Naive thymus-derived CD4-positive, alpha-beta T cell (primary cell): ENCODE data around the gene GNAI3. TPM values are rescaled to one million over a fixed set of nuclear protein-coding genes. Genes with fewer than 3 reads are reported as not detected.

Source experiments
- ATAC-seq: fragments of 150-1000 bp; cut with Tn5 transposase; 2 replicates; pipeline ENCODE4 v1.10.0; 2021; ENCODE audit warnings: mild to moderate bottlenecking, moderate library complexity
- CTCF ChIA-PET: fragments of 350-600 bp; sonication (Branson Sonifier 250); formaldehyde crosslinking; loops from one replicate; lab custom pipeline; 2021; ENCODE audit warnings: antibody characterized with exemption; lab: Charles Lee
- POLR2A ChIA-PET: fragments of 350-600 bp; sonication (Branson Sonifier 250); formaldehyde crosslinking; loops from one replicate; lab custom pipeline; 2021; ENCODE audit warnings: antibody characterized with exemption, inconsistent platforms; lab: Charles Lee
- DNase-seq, 9 donors: peaks; one replicate each; pipeline versions ENCODE4 v3.0.0 to v3.0.0-alpha.2; 2020 to 2022; ENCODE audit warnings: mixed read lengths in 1 of 9
- H3K27ac ChIP-seq: one replicate; pipeline ENCODE4 v1.7.0; 2013; ENCODE audit warnings: mild to moderate bottlenecking, low read depth, low read length, moderate library complexity
- H3K27me3 ChIP-seq, 2 donors: one replicate each; pipeline ENCODE4 v1.7.0; 2013; ENCODE audit warnings: low read length in 2 of 2, mild to moderate bottlenecking in 2 of 2, moderate library complexity in 2 of 2; ENCODE audit not compliant: control insufficient read depth in 2 of 2, insufficient read depth in 2 of 2
- H3K36me3 ChIP-seq, 3 experiments: 1 replicate in 2 of 3; 2 replicates in 1 of 3; pipeline ENCODE4 v1.7.0; 2013; ENCODE audit warnings: low read length in 3 of 3, mild to moderate bottlenecking in 3 of 3, moderate library complexity in 1 of 3; ENCODE audit not compliant: insufficient read depth in 3 of 3, control insufficient read depth in 2 of 3
- H3K4me1 ChIP-seq, 2 donors: one replicate each; pipeline ENCODE4 v1.7.0; 2013; ENCODE audit warnings: low read length in 2 of 2, mild to moderate bottlenecking in 2 of 2, moderate library complexity in 1 of 2; ENCODE audit not compliant: control insufficient read depth in 2 of 2, insufficient read depth in 2 of 2
- H3K4me3 ChIP-seq: 2 replicates; pipeline ENCODE4 v1.7.0; 2013; ENCODE audit warnings: mild to moderate bottlenecking, low read length
- H3K9me3 ChIP-seq, 3 experiments: 1 replicate in 2 of 3; 2 replicates in 1 of 3; pipeline ENCODE4 v1.7.0; 2013; ENCODE audit warnings: low read length in 3 of 3; ENCODE audit not compliant: control insufficient read depth in 2 of 3
- H3K27ac Mint-ChIP-seq, 9 donors: one replicate each; pipeline ENCODE4 v1.8.0; 2020 to 2022; ENCODE audit warnings: mixed read lengths in 9 of 9, mild to moderate bottlenecking in 8 of 9, moderate library complexity in 5 of 9, inconsistent platforms in 2 of 9
- H3K27me3 Mint-ChIP-seq, 5 donors: one replicate each; pipeline ENCODE4 v1.8.0; 2021 to 2022; ENCODE audit warnings: mixed read lengths in 5 of 5, mild to moderate bottlenecking in 1 of 5
- H3K36me3 Mint-ChIP-seq, 5 donors: one replicate each; pipeline ENCODE4 v1.8.0; 2020 to 2022; ENCODE audit warnings: mixed read lengths in 5 of 5, mild to moderate bottlenecking in 3 of 5, inconsistent platforms in 1 of 5
- H3K4me1 Mint-ChIP-seq, 7 donors: one replicate each; pipeline ENCODE4 v1.8.0; 2020 to 2022; ENCODE audit warnings: mixed read lengths in 7 of 7, mild to moderate bottlenecking in 3 of 7, inconsistent platforms in 1 of 7
- H3K4me3 Mint-ChIP-seq, 10 donors: one replicate each; pipeline ENCODE4 v1.8.0; 2020 to 2022; ENCODE audit warnings: mild to moderate bottlenecking in 10 of 10, mixed read lengths in 10 of 10, moderate library complexity in 6 of 10, inconsistent platforms in 2 of 10
- H3K9me3 Mint-ChIP-seq, 11 donors: one replicate each; pipeline ENCODE4 v1.8.0; 2020 to 2022; ENCODE audit warnings: mixed read lengths in 11 of 11, mild to moderate bottlenecking in 4 of 11, inconsistent platforms in 1 of 11, moderate library complexity in 1 of 11
- intact Hi-C, 2 donors: fragments of 100-400 bp; cut with micrococcal nuclease; formaldehyde crosslinking; loops; one replicate each; pipeline ENCODE4 v1.15.1; 2023
- polyA plus RNA-seq, 2 donors: library from polyadenylated mRNA; unstranded; fragments of 300-500 nt; fragmentation: Illumina TruSeq; gene quantifications; one replicate each; pipeline ENCODE4 v1.2.3, GENCODE V29; 2021
- total RNA-seq, 6 experiments: library from RNA in 5 of 6; stranded (reverse) in 5 of 6; gene quantifications; 1 replicate in 5 of 6; 2 replicates in 1 of 6; pipeline ENCODE4 v1.2.3 and lab custom pipeline; 2021 to 2026

The GNAI3 gene
- total and polyA plus RNA-seq, 7 experiments from 2014 or later: 4.9 to 9.3 (median 7.2) TPM

- no peaks in the 10 kb centered on the region for H3K36me3 Mint-ChIP-seq
- Histone ChIP-seq H3K36me3 (no peaks in the 10 kb centered on the region), H3K4me1 (peaks cover 6 to 7% of the 10 kb centered on the region in 2 donors), H3K27me3 (no peaks in the 10 kb centered on the region), H3K9me3 (no peaks in the 10 kb centered on the region), H3K27ac (no peak overlapping the region), H3K4me3 (no peak overlapping the region)
- peaks cover 0 to 10% (median 0%) of the 10 kb centered on the region in 5 donors for H3K27me3 Mint-ChIP-seq
- peaks cover 5 to 17% (median 5%) of the 10 kb centered on the region in 7 donors for H3K4me1 Mint-ChIP-seq
- no peak overlapping the region for H3K4me3 Mint-ChIP-seq
- no peak for DNase-seq
- ChIA-PET CTCF (interaction anchor here (0.7 to 6.7 kb wide), 5 partner anchors 8 to 147 kb away, joined by 3 to 41 read pairs (median 3); partner anchors contain the start of gene GSTM4), POLR2A (interaction anchor here (0.6 to 0.7 kb wide), 2 partner anchors 12 to 355 kb away, joined by 4 to 6 read pairs; no protein-coding TSS in a partner anchor)
- H3K9me3 Mint-ChIP-seq: peaks cover 0 to 2% (median 0%) of the 10 kb centered on the region in 11 donors
- intact Hi-C loops: loop anchor here in 1 of 2 donors (5.0 kb wide), 3 partner anchors 58 to 463 kb away; partner anchors contain the start of gene CSF1
- ATAC-seq: no peak
- no peak overlapping the region for H3K27ac Mint-ChIP-seq
These were observed 96.3 kb downstream of the GNAI3 start for GRCh38 chr1:109644670-109645069.

- Histone ChIP-seq H3K4me3 (no peak overlapping the region), H3K4me1 (no peaks in the 10 kb centered on the region), H3K27ac (no peak overlapping the region), H3K27me3 (no peaks in the 10 kb centered on the region), H3K36me3 (no peaks in the 10 kb centered on the region), H3K9me3 (no peaks in the 10 kb centered on the region)
- H3K9me3 Mint-ChIP-seq: no peaks in the 10 kb centered on the region
- intact Hi-C loops: no loop called here
- peaks cover 0 to 7% (median 2%) of the 10 kb centered on the region in 7 donors for H3K4me1 Mint-ChIP-seq
- ATAC-seq (no peak), DNase-seq (peak in 1 of 9 donors; percentile 6)
- H3K36me3 Mint-ChIP-seq: no peaks in the 10 kb centered on the region
- POLR2A ChIA-PET: interaction anchor here (0.6 kb wide), 1 partner anchor 130 kb away, joined by 6 read pairs; no protein-coding TSS in a partner anchor
- no peak overlapping the region for H3K4me3 Mint-ChIP-seq
- H3K27me3 Mint-ChIP-seq: peaks cover 0 to 39% (median 5%) of the 10 kb centered on the region in 5 donors
- no peak overlapping the region for H3K27ac Mint-ChIP-seq
- CTCF ChIA-PET: interaction anchor here (0.7 to 6.1 kb wide), 6 partner anchors 10 to 127 kb away, joined by 3 to 42 read pairs (median 5); no protein-coding TSS in a partner anchor
These were observed 101.1 kb downstream of the GNAI3 start for GRCh38 chr1:109649491-109649914.

- Histone ChIP-seq H3K27ac (no peak overlapping the region), H3K4me3 (no peak overlapping the region), H3K4me1 (peaks cover 3 to 6% of the 10 kb centered on the region in 2 donors), H3K27me3 (no peaks in the 10 kb centered on the region), H3K9me3 (no peaks in the 10 kb centered on the region), H3K36me3 (no peaks in the 10 kb centered on the region)
- ATAC-seq: no peak
- intact Hi-C loops: no loop called here
- Mint-ChIP-seq H3K4me1 (peaks cover 7 to 15% (median 10%) of the 10 kb centered on the region in 7 donors), H3K36me3 (no peaks in the 10 kb centered on the region), H3K9me3 (no peaks in the 10 kb centered on the region), H3K27me3 (peaks cover 0 to 41% (median 3%) of the 10 kb centered on the region in 5 donors), H3K4me3 (no peak overlapping the region), H3K27ac (no peak overlapping the region)
- POLR2A ChIA-PET: interaction anchor here (1.3 kb wide), 1 partner anchor 9 kb away, joined by 3 read pairs; no protein-coding TSS in a partner anchor
- no peak for DNase-seq
- CTCF ChIA-PET: interaction anchor here (0.6 to 6.1 kb wide), 7 partner anchors 11 to 988 kb away, joined by 3 to 42 read pairs (median 6); partner anchors contain the start of gene AHCYL1
These were observed 102.2 kb downstream of the GNAI3 start for GRCh38 chr1:109650609-109651008.

DNA sequence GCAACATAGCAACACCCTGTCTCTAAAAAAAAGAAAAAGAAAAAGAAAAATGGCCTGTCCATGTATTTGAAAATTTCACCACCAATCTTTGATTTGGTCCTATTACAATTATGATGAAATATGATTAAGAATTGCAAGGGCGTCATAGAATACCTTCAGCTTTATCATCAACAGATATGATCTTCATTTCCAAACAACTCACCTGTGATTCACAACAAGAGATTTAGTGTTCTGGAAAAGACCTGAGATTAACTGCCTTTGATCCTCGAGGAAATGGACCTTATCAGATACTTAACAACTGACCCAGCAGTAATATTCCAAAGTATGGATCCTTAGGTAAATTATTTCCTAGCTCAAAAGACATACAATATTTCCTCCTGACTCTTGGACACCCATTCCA, 104.0 kb downstream of the GNAI3 start:
- no peaks in the 10 kb centered on the region for H3K36me3 Mint-ChIP-seq
- peaks cover 0 to 5% (median 0%) of the 10 kb centered on the region in 3 experiments for H3K36me3 ChIP-seq
- H3K4me1 ChIP-seq: peaks cover 6 to 9% of the 10 kb centered on the region in 2 donors
- peaks cover 0 to 38% (median 3%) of the 10 kb centered on the region in 5 donors for H3K27me3 Mint-ChIP-seq
- ChIA-PET POLR2A (no interaction called here), CTCF (interaction anchor here (0.7 to 6.1 kb wide), 5 partner anchors 9 to 332 kb away, joined by 4 to 42 read pairs (median 5); partner anchors contain the start of gene AHCYL1)
- no peaks in the 10 kb centered on the region for H3K9me3 Mint-ChIP-seq
- H3K4me3 Mint-ChIP-seq: no peak overlapping the region
- H3K4me1 Mint-ChIP-seq: peaks cover 10 to 29% (median 23%) of the 10 kb centered on the region in 7 donors
- H3K27ac ChIP-seq: no peak overlapping the region
- ATAC-seq (no peak), DNase-seq (no peak)
- no peaks in the 10 kb centered on the region for H3K9me3 ChIP-seq
- H3K27ac Mint-ChIP-seq: no peak overlapping the region
- H3K27me3 ChIP-seq: no peaks in the 10 kb centered on the region
- no peak overlapping the region for H3K4me3 ChIP-seq
- intact Hi-C loops: no loop called here

DNA sequence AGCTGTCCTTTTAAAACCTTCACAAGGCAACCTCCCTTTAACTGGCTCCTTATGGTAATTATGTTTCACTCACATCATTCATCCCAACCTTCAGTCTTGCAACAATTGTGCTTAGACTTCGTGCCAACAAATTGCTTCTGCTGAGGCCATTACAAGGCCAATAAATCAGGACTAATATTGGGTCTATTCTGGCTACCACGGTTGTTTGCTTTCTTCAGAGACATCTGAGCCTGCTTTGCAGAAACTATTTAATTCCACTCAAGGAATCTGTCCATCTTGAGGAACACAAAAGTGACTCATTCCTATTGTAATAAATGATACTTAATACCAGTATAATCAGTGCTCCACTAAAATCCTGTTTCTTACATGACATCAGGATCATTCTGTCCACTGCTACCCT, 104.9 kb downstream of the GNAI3 start:
- peaks cover 0 to 5% (median 0%) of the 10 kb centered on the region in 3 experiments for H3K36me3 ChIP-seq
- no peaks in the 10 kb centered on the region for H3K27me3 ChIP-seq
- H3K4me1 Mint-ChIP-seq: peaks cover 10 to 32% (median 24%) of the 10 kb centered on the region in 7 donors
- no peak for DNase-seq
- H3K4me3 ChIP-seq: no peak overlapping the region
- intact Hi-C loops: no loop called here
- ATAC-seq: no peak
- no peak overlapping the region for H3K27ac ChIP-seq
- peaks cover 0 to 1% (median 0%) of the 10 kb centered on the region in 5 donors for H3K36me3 Mint-ChIP-seq
- peak overlapping the region in 1 of 9 donors; percentile 36 for H3K27ac Mint-ChIP-seq
- H3K4me3 Mint-ChIP-seq: peak overlapping the region in 2 of 10 donors; percentile 51 to 94
- ChIA-PET CTCF (interaction anchor here (1.2 to 6.1 kb wide), 3 partner anchors 10 to 122 kb away, joined by 4 to 42 read pairs (median 21); no protein-coding TSS in a partner anchor), POLR2A (no interaction called here)
- peaks cover 6 to 9% of the 10 kb centered on the region in 2 donors for H3K4me1 ChIP-seq
- H3K9me3 ChIP-seq: no peaks in the 10 kb centered on the region
- H3K27me3 Mint-ChIP-seq: peaks cover 0 to 38% (median 3%) of the 10 kb centered on the region in 5 donors
- no peaks in the 10 kb centered on the region for H3K9me3 Mint-ChIP-seq

- H3K27me3 Mint-ChIP-seq: peaks cover 0 to 38% (median 0%) of the 10 kb centered on the region in 5 donors
- H3K4me3 ChIP-seq: no peak overlapping the region
- peaks cover 0 to 6% (median 0%) of the 10 kb centered on the region in 5 donors for H3K36me3 Mint-ChIP-seq
- no peak overlapping the region for H3K27ac ChIP-seq
- peaks cover 10 to 36% (median 24%) of the 10 kb centered on the region in 7 donors for H3K4me1 Mint-ChIP-seq
- peak overlapping the region in 6 of 10 donors; percentile 7 to 94 (median 70) for H3K4me3 Mint-ChIP-seq
- ATAC-seq (no peak), DNase-seq (no peak)
- CTCF ChIA-PET: interaction anchor here (1.1 to 5.2 kb wide), 2 partner anchors 12 to 120 kb away, joined by 3 to 41 read pairs; no protein-coding TSS in a partner anchor
- POLR2A ChIA-PET: interaction anchor here (0.7 kb wide), 1 partner anchor 191 kb away, joined by 4 read pairs; no protein-coding TSS in a partner anchor
- H3K9me3 Mint-ChIP-seq: no peaks in the 10 kb centered on the region
- H3K36me3 ChIP-seq: peaks cover 0 to 5% (median 0%) of the 10 kb centered on the region in 3 experiments
- no peaks in the 10 kb centered on the region for H3K27me3 ChIP-seq
- H3K9me3 ChIP-seq: no peaks in the 10 kb centered on the region
- peak overlapping the region in 2 of 9 donors; percentile 53 to 85 for H3K27ac Mint-ChIP-seq
- peaks cover 6 to 9% of the 10 kb centered on the region in 2 donors for H3K4me1 ChIP-seq
- intact Hi-C loops: no loop called here
These were observed 106.1 kb downstream of the GNAI3 start for GRCh38 chr1:109654519-109654918.
